ENCODE data around the gene IFNK. TPM values are rescaled to one million over a fixed set of nuclear protein-coding genes. Genes with fewer than 3 reads are reported as not detected.

Gene IFNK
- total RNA-seq, 1 experiment from 2014 or later: not detected

GRCh38 chr9:27569406-27569805 is 45.3 kb downstream of the IFNK start:
- Histone ChIP-seq H3K9me2 (ENCODE audit: insufficient read depth) (no peaks in the 10 kb centered on the region), H3K36me3 (ENCODE audit: control insufficient read depth in 1 of 2, insufficient read depth in 2 of 2, low read length in 2 of 2) (no peaks in the 10 kb centered on the region), H3K27me3 (ENCODE audit: insufficient read depth, low read length) (no peaks in the 10 kb centered on the region), H3K4me1 (ENCODE audit: control insufficient read depth in 1 of 2, insufficient read depth in 2 of 2, low read length in 2 of 2) (peaks cover 6 to 17% of the 10 kb centered on the region in 2 experiments), H3K9ac (ENCODE audit: low read length) (no peak overlapping the region), H2AFZ (ENCODE audit: low read depth, low read length, poor library complexity, severe bottlenecking) (no peak overlapping the region), H3K27ac (ENCODE audit: low read depth, low read length) (no peak overlapping the region), H3K4me3 (replicated peaks in 1 of 2; ENCODE audit: low read depth in 1 of 2, low read length in 2 of 2) (no peak overlapping the region), H3K4me2 (ENCODE audit: low read length) (no peak overlapping the region), H3K9me3 (ENCODE audit: control insufficient read depth in 1 of 2, insufficient read depth in 1 of 2, low read depth in 1 of 2, low read length in 2 of 2) (no peaks in the 10 kb centered on the region), H3K79me2 (ENCODE audit: insufficient read depth, low read length) (no peaks in the 10 kb centered on the region), H4K20me1 (ENCODE audit: insufficient read depth) (no peaks in the 10 kb centered on the region)
- intact Hi-C loops (cut with micrococcal nuclease): no loop called here
- POLR2A ChIA-PET: no interaction called here
- no TSS peak for BruUV-seq (replicated peaks)
- TF ChIP-seq ATF3 (IDR thresholded peaks at IDR 0.05) (no peak), ZBTB33 (IDR thresholded peaks at IDR 0.05; ENCODE audit: extremely low read depth, insufficient replicate concordance, low read length) (no peak), POLR2A (IDR thresholded peaks at IDR 0.05; ENCODE audit: borderline replicate concordance, extremely low read depth, insufficient read depth, insufficient read length) (no peak)
- CTCF ChIA-PET: interaction anchor here (1.0 kb wide), 1 partner anchor 236 kb away, joined by 3 read pairs; no protein-coding TSS in a partner anchor
- no peak for DNase-seq (ENCODE audit: low read depth, low spot score)
- no peak for ATAC-seq
- RAD21 ChIA-PET (ENCODE audit: low non-redundant PET in 1 of 2, low total read pairs in 2 of 2, uncharacterized antibody in 2 of 2, unreplicated experiment in 2 of 2): no interaction called here

GRCh38 chr9:27571011-27571410 is 46.9 kb downstream of the IFNK start:
- ChIA-PET RAD21 (ENCODE audit: low non-redundant PET in 1 of 2, low total read pairs in 2 of 2, uncharacterized antibody in 2 of 2, unreplicated experiment in 2 of 2) (no interaction called here), CTCF (no interaction called here), POLR2A (no interaction called here)
- Histone ChIP-seq H3K79me2 (ENCODE audit: insufficient read depth, low read length) (no peaks in the 10 kb centered on the region), H3K9me3 (ENCODE audit: control insufficient read depth in 1 of 2, insufficient read depth in 1 of 2, low read depth in 1 of 2, low read length in 2 of 2) (no peaks in the 10 kb centered on the region), H3K4me3 (replicated peaks in 1 of 2; ENCODE audit: low read depth in 1 of 2, low read length in 2 of 2) (no peak overlapping the region), H4K20me1 (ENCODE audit: insufficient read depth) (no peaks in the 10 kb centered on the region), H3K36me3 (ENCODE audit: control insufficient read depth in 1 of 2, insufficient read depth in 2 of 2, low read length in 2 of 2) (no peaks in the 10 kb centered on the region), H3K9ac (ENCODE audit: low read length) (no peak overlapping the region), H2AFZ (ENCODE audit: low read depth, low read length, poor library complexity, severe bottlenecking) (no peak overlapping the region), H3K27ac (ENCODE audit: low read depth, low read length) (no peak overlapping the region), H3K9me2 (ENCODE audit: insufficient read depth) (no peaks in the 10 kb centered on the region), H3K4me1 (ENCODE audit: control insufficient read depth in 1 of 2, insufficient read depth in 2 of 2, low read length in 2 of 2) (peaks cover 6 to 19% of the 10 kb centered on the region in 2 experiments), H3K27me3 (ENCODE audit: insufficient read depth, low read length) (no peaks in the 10 kb centered on the region), H3K4me2 (ENCODE audit: low read length) (no peak overlapping the region)
- intact Hi-C loops (cut with micrococcal nuclease): no loop called here
- no TSS peak for BruUV-seq (replicated peaks)
- DNase-seq (ENCODE audit: low read depth, low spot score) (no peak), ATAC-seq (no peak)
- no peak for TF ChIP-seq ELF1 (IDR thresholded peaks at IDR 0.05; ENCODE audit: borderline replicate concordance, low read depth)
- no peak for TF ChIP-seq CEBPB (IDR thresholded peaks at IDR 0.05; ENCODE audit: low read depth)
- no peak for TF ChIP-seq FOSL1 (IDR thresholded peaks at IDR 0.05; ENCODE audit: low read depth)
- TF ChIP-seq REST (IDR thresholded peaks at IDR 0.05; ENCODE audit: low read depth): no peak
- TF ChIP-seq TCF7L2 (IDR thresholded peaks at IDR 0.05; ENCODE audit: borderline replicate concordance, extremely low read depth, insufficient read depth, insufficient read length): no peak
